Tibial artery (tissue), 4 donors: ENCODE measurements around the gene QARS1.

ENCODE experiments used
- DNase-seq, 2 donors: peaks; one replicate each; pipeline ENCODE4 v3.0.0-alpha.2; 2019
- H3K27ac ChIP-seq, 2 donors: fragments of 200-600 bp; sonication (generic) in 1 of 2; 1 replicate in 1 of 2; 2 replicates in 1 of 2; pipeline ENCODE4 v1.5.1; 2018 to 2019; ENCODE audit warnings: mild to moderate bottlenecking in 1 of 2
- H3K27me3 ChIP-seq, 2 donors: fragments of 200-600 bp; sonication (generic) in 1 of 2; one replicate each; pipeline versions ENCODE4 v1.5.1 to v1.6.0; 2016 to 2019
- H3K36me3 ChIP-seq, 3 donors: fragments of 200-600 bp; sonication (generic) in 2 of 3; one replicate each; pipeline ENCODE4 v1.5.1; 2016 to 2019; ENCODE audit warnings: mild to moderate bottlenecking in 2 of 3
- H3K4me1 ChIP-seq, 4 donors: fragments of 200-600 bp; sonication (generic) in 2 of 4; 1 replicate in 3 of 4; 2 replicates in 1 of 4; pipeline ENCODE4 v1.5.1; 2016 to 2019
- H3K4me3 ChIP-seq, 2 donors: fragments of 200-600 bp; sonication (generic) in 1 of 2; 1 replicate in 1 of 2; 2 replicates in 1 of 2; pipeline ENCODE4 v1.5.1; 2018 to 2019; ENCODE audit warnings: mild to moderate bottlenecking in 2 of 2
- H3K9me3 ChIP-seq, 3 donors: fragments of 200-600 bp; sonication (generic) in 1 of 3; one replicate each; pipeline ENCODE4 v1.5.1; 2016 to 2019
- CTCF ChIP-seq, 2 experiments: fragments of 200-600 bp in 1 of 2; fragments of 450-650 bp in 1 of 2; IDR thresholded peaks; one replicate each; pipeline ENCODE4 v1.5.1; 2017 to 2019; ENCODE audit warnings: antibody characterized with exemption in 2 of 2, mild to moderate bottlenecking in 1 of 2, moderate library complexity in 1 of 2
- intact Hi-C: fragments of 100-400 bp; cut with DNase I; formaldehyde crosslinking; loops from one replicate; pipeline ENCODE4 v1.15.0; 2023; ENCODE audit warnings: low total_unique reads

The QARS1 gene

DNA sequence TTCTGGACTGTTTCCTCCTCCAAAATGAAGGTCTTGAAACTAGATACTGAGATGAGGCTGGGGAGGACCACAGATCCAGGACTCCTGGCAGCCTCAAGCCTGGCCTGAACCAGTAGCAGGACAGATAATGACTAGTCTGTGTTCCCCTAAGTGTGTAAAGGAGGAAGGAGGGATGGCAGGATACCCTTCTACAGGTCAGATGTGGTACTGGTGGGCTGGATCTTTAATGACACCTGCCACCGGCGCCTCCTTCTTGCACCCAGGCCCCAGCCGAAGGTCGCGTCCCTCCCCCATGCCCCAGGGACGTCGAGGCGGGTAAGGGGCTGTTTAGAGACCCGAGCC lies 15.5 kb upstream of the QARS1 start:
- Histone ChIP-seq H3K36me3 (peaks cover 72 to 81% (median 80%) of the 10 kb centered on the region in 3 donors), H3K9me3 (no peaks in the 10 kb centered on the region), H3K27ac (peak overlapping the region; percentile 91 to 96), H3K4me1 (peaks cover 5 to 26% (median 20%) of the 10 kb centered on the region in 4 donors), H3K4me3 (peak overlapping the region; percentile 80 to 83), H3K27me3 (no peaks in the 10 kb centered on the region)
- TF ChIP-seq CTCF (IDR thresholded peaks at IDR 0.05): no peak
- intact Hi-C loops: no loop called here
- DNase-seq: no peak

DNA sequence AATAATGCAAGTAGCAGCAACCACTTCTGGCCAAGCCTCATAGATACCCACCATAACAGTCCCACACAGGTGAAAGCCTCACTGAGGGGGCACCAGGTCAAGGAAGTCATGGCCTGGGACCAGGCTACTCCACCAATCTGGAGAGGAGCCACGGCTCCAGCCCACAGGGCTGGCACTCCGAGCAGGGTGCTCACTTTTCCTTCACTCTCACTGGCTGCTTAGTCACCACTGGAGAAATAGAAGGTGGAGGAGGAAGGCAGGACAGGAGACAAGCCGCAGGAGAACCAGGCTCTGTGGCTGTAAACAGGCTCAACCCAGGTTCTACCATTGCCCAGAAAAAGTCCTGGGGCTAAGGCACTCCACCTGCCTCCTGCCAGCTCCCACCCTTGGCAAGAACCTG lies 14.9 kb upstream of the QARS1 start:
- no peaks in the 10 kb centered on the region for H3K9me3 ChIP-seq
- intact Hi-C loops: no loop called here
- H3K27ac ChIP-seq: peak overlapping the region; percentile 91 to 96
- no peaks in the 10 kb centered on the region for H3K27me3 ChIP-seq
- DNase-seq: no peak
- H3K36me3 ChIP-seq: peaks cover 72 to 81% (median 80%) of the 10 kb centered on the region in 3 donors
- H3K4me3 ChIP-seq: peak overlapping the region; percentile 80 to 83
- no peak for TF ChIP-seq CTCF (IDR thresholded peaks at IDR 0.05)
- peaks cover 5 to 26% (median 20%) of the 10 kb centered on the region in 4 donors for H3K4me1 ChIP-seq

DNA sequence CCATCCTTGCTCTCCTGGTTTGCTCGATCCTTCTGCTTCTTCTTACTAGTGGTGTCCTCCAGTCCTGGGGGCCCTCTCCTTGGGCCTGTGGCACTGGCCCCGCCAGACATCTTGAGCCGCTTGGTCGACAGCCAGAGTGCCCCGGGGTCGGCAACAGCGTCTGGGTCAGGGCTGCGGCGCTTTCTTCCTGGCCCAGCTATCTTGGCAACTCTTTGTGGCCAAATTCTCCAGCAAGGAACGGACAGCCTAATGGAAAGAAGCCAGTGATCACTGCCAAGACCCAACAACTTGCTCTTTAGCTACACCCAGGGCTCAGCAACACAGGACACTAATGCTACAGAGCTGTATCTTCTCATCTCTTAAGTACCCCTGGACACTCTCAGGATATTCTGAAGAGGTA lies 14.5 kb upstream of the QARS1 start:
- H3K27ac ChIP-seq: peak overlapping the region; percentile 91 to 96
- intact Hi-C loops: no loop called here
- H3K4me1 ChIP-seq: peaks cover 5 to 26% (median 20%) of the 10 kb centered on the region in 4 donors
- H3K27me3 ChIP-seq: no peaks in the 10 kb centered on the region
- DNase-seq: no peak
- H3K9me3 ChIP-seq: no peaks in the 10 kb centered on the region
- H3K36me3 ChIP-seq: peaks cover 72 to 81% (median 80%) of the 10 kb centered on the region in 3 donors
- no peak for TF ChIP-seq CTCF (IDR thresholded peaks at IDR 0.05)
- peak overlapping the region; percentile 80 to 83 for H3K4me3 ChIP-seq

DNA sequence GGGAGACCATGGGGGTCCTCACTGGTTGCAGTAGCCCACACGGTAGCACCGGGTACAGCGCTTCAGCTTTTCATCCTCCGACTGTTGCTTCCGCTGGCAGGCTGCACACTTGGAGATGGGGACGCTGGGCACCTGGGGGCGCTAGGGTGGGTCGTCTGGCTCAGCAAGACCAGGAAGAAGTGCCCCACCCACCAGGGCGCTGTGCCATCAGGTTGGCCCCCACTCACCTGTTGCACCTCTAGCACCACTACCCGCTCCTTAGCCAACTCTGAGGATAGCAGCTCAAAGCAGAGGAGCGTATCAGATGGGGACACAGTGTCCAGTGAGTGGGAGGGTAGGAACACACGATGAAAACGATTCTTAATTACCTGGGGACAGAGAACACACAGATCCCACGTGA lies 7.7 kb upstream of the QARS1 start:
- no peaks in the 10 kb centered on the region for H3K9me3 ChIP-seq
- TF ChIP-seq CTCF (IDR thresholded peaks at IDR 0.05): no peak
- no peak for DNase-seq
- no peak overlapping the region for H3K27ac ChIP-seq
- H3K4me1 ChIP-seq: no peaks in the 10 kb centered on the region
- no peak overlapping the region for H3K4me3 ChIP-seq
- H3K27me3 ChIP-seq: no peaks in the 10 kb centered on the region
- peaks cover 90 to 99% (median 95%) of the 10 kb centered on the region in 3 donors for H3K36me3 ChIP-seq
- intact Hi-C loops: no loop called here

DNA sequence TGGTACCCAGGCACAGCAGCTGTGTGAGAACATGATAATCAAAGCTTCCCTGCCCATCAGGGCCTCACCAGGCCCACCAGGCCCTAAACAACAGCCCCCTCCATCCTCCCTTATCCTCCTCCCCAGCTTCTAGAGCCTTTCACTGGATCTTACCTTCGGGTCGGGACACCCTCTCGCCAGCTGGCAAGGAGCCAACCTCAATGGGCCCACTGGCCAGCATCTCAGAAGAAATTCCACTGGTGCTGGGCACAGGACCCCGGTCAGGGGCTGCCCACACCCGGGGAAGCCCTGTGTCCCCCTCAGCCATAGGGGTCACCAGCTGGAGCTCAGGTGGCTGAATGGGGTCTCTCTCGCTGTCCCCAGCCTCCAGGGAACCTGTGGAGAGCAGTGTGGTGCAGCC lies 6.8 kb upstream of the QARS1 start:
- Histone ChIP-seq H3K4me1 (no peaks in the 10 kb centered on the region), H3K9me3 (no peaks in the 10 kb centered on the region), H3K4me3 (no peak overlapping the region), H3K27ac (no peak overlapping the region), H3K36me3 (peaks cover 81 to 92% (median 86%) of the 10 kb centered on the region in 3 donors), H3K27me3 (no peaks in the 10 kb centered on the region)
- intact Hi-C loops: no loop called here
- TF ChIP-seq CTCF (IDR thresholded peaks at IDR 0.05): no peak
- DNase-seq: no peak

- DNase-seq: no peak
- peaks cover 75 to 87% (median 80%) of the 10 kb centered on the region in 3 donors for H3K36me3 ChIP-seq
- no peak overlapping the region for H3K4me3 ChIP-seq
- H3K27ac ChIP-seq: no peak overlapping the region
- no peak for TF ChIP-seq CTCF (IDR thresholded peaks at IDR 0.05)
- H3K4me1 ChIP-seq: peaks cover 0 to 5% (median 2%) of the 10 kb centered on the region in 4 donors
- intact Hi-C loops: no loop called here
- H3K9me3 ChIP-seq: no peaks in the 10 kb centered on the region
- no peaks in the 10 kb centered on the region for H3K27me3 ChIP-seq
Observed at GRCh38 chr3:49110780-49111179, 6.2 kb upstream of the QARS1 start.
